Measurements from ENCODE around the gene PAGE2.
"Not testable (repeated sequence)": the region's sequence is repeated elsewhere in the genome, so short reads cannot be mapped to it uniquely, and the experiment has no call there.

Gene PAGE2, protein sequence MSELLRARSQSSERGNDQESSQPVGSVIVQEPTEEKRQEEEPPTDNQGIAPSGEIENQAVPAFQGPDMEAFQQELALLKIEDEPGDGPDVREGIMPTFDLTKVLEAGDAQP

DNA sequence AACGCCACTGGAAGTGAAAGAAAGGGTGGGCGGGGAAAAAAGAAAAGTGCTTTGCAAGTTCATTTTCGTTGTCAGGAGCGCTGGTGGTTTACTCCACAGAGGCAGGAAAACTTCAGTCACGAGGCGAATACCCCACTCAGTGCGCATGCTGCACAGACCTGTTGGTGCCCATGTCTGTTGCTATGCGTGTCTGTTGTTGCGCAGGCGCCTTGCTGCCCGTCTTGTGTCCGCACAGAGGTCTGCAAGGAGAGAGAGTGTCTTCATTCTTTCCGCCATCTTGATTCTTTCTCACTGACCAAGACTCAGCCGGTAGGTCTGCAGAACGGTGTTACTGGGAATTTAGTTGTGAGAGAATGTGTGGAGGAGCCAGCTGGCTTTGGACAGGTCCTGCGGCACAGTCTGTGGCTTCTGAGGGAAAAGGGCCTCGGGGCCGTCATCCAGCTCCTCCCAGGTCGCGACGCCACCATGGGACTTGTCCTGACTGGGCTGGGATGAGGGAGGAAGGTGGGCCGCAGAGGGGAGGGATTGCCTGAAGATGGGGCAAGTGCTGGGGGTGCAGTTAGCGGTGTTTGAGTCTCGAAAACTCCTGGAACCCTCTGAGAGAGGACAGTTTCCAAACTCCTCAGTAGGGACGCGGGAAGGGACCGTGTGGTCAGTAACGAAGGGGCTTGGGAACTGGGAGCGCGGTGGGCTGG is at the start of gene PAGE2:
TSS of gene PAGE2 (plus strand) at position 224 of the 695 bp plus-strand sequence. CDS start 1,003 bp downstream, outside the sequence.
- DNase-seq, result no peak

DNA sequence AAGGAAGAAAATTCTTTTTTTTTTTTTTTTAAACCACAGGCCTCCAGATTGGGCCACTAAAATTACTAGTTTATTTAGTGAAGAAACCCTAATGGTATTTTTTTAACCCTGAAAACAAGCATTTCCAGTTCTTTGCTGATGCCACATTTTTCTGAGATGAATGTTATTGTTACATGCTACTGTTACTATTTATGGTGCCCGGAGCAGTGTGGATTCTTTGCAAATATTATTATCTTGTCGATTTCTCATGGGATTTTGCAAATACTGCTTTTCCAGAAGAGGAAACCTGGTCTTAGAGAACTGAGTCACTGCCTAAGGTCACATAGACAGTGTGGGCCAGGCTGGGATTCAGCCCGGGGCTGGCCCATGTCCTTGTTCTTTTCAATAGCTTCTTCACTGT is 49.3 kb upstream of the PAGE2 start:
- DNase-seq, result no peak

DNA sequence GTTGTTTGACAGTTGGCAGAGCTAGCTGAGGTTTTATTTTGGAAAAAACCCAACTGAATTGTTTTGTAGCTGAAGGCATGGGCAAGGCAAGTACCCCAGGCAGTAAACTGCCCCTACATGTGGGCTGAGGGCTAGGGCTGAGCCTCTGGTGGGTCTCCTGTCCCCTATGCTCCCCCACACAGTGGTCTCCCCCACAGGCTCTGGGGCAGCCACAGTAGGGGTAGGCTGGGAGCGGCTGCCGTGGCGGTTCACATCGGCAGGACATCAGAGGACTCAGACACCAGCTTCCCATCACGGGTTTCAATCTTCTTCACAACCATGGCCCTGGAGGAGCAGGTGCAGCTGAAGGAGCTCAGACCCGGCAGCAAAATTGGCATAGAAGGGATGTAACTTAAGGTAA is 47.3 kb upstream of the PAGE2 start:
- DNase-seq, result no peak

DNA sequence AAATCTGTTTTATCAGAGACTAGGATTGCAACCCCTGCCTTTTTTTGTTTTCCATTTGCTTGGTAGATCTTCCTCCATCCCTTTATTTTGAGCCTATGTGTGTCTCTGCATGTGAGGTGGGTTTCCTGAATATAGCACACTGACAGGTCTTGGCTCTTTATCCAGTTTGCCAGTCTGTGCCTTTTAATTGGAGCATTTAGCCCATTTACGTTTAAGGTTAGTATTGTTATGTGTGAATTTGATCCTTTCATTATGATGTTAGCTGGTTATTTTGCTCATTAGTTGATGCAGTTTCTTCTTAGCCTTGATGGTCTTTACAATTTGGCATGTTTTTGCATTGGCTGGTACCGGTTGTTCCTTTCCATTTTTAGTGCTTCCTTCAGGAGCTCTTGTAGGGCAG is 38.2 kb upstream of the PAGE2 start:
- not testable (repeated sequence) for DNase-seq

DNA sequence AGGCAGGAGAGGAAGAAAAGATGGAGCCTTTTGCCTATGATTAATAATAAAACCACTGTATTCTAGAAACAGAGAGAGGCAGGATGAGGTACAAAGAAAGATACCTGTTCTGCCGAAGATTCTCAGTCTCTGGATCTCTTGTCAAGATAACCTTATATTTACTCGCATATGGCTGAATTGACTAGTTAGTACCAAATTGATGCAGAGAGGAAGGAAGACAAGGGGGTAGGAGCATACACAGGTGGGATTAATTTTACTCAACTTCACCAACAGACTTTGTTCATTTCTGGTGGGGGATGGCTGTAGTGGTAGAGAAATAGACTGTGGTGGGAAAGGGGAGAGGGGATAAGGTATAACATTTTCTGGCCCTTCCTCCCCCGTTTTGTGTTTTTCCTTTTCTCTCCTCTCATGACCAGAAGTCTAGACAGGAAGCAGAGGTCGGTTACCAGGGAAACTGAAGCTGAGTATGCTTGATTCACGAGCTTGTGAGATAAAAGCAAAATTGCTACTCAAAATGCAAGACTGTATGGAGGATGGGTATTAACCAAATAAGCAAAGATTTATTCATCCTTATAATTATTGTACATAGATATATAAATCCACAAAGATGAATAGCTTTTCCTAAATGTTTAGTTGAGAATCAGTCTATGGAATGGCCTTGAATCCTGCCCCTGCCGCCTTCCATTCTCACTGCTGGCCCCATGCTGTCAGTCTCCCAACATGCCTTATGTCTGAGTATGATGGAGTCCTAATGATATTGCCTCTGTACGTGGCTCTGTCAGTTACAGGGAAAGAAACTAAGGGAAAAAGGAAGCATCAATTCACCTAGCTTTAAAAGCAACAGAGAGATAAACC is 31.8 kb upstream of the PAGE2 start:
- DNase-seq, result no peak

DNA sequence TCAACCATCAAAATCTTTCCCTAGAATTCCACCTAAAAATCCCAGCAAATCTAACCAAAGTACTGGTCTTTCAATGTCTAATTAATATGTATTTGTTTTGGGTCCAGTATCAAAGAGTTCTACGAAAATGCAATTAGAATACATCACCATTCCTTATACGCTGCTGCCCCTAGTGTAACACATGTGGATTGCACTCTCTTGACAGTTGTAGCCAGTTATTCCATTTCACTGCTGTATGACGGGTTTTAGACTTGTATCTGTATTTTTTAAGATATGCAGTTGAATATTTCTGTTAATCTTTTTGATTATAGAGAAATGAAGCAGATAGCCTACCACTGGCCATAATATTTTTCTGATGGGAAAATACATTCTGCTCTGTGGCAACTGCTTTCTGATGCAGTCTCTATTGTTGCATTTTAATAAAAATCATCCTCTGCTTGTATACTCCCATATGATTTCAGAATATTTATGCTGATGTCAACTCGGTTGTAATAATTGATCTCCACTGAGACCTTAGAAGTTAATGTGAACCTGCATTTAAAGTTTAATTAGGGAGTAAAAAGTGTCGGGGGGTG is 31.1 kb upstream of the PAGE2 start:
- no peak for DNase-seq

DNA sequence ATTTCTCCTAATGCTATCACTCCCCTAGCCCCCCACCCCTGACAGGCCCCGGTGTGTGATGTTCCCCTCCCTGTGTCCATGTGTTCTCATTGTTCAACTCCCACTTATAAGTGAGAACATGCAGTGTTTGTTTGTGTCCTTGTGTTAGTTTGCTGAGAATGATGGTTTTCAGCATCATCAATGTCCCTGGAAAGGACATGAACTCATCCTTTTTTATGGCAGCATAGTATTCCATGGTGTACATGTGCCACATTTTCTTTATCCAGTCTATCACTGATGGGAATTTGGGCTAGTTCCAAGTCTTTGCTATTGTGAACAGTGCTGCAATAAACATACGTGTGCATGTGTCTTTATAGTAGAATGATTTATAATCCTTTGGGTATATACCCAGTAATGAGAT is 21.6 kb upstream of the PAGE2 start:
- not testable (repeated sequence) for DNase-seq

DNA sequence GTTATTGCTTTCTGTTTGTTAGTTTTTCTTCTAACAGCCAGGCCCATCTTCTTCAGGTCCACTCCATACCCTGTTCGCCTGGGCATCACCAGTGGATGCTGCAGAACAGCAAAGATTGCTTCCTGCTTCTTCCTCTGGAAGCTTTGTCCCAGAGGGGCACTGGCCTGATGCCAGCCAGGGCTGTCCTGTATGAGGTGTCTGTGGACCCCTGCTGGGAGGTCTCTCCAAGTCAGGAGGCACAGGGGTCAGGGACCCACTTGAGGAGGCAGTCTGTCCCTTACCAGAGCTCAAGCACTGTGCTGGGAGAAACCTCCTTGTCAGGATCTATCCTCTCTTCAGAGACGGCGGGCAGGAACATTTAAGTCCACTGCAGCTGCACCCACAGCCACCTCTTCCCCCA is 16.5 kb upstream of the PAGE2 start:
- no peak for DNase-seq

DNA sequence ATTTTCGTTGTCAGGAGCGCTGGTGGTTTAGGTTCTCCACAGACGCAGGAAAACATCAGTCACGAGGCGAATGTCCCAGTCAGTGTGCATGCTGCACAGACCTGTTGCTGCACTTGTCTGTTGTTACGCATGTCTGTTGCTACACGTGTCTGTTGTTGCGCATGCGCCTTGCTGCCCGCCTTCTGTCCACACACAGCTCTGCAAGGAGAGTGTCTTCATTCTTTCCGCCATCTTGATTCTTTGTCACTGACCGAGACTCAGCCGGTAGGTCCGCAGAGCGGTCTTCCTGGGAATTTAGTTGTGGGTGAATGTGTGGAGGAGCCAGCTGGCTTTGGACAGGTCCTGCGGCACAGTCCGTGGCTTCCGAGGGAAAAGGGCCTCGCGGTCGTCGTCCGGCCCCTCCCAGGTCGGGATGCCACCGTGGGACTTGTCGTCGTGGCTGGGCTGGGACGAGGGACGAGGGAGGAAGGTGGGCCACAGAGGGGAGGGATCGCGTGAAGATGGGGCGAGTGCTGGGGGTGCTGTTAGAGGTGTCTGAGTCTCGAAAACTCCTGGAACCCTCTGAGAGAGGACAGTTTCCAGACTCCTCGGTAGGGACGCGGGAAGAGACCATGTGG is 13.9 kb upstream of the PAGE2 start, which contains the start of gene PAGE2B:
TSS of gene PAGE2B (plus strand) at position 180 of the 617 bp plus-strand sequence. CDS start 1,012 bp downstream, outside the sequence.
- DNase-seq, result no peak

DNA sequence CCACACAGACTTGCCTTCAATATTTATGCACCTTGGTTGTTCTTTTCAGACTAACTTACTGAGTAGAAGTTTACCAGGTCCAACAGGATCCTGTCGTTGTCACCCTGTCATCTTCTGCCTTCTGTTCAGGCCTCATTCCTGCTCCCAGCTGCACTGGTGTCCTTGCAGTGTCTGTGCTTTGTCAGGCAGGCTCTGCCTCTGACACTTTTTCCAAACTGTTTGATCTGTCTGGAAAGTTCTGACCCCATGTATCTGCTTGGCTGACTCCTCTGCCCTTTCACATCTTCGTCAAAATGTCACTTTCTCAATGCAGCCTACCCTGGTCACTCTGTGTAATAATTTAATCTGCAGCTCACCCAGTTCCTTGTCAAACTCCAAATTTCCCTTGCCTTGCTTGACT is 9.9 kb downstream of the PAGE2 start:
- no peak for DNase-seq

DNA sequence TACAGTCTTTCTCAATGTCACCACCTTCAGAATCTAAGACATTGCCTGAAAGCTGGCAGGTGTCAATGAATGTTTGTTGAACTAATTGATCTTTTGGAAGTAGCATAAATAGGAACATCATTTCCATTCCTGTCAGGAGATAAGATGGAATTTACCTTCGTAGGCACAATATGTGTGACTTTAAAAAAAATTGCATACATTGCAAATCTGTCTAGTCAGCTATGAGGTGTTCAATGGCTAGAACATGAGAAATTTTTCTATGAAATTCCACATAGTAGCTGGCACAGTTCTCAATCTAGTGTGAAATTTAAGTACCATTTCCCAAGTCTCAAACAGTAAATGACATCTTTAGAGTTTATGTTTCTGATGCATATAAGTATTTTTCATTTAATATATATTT is 10.3 kb downstream of the PAGE2 start:
- no peak for DNase-seq

DNA sequence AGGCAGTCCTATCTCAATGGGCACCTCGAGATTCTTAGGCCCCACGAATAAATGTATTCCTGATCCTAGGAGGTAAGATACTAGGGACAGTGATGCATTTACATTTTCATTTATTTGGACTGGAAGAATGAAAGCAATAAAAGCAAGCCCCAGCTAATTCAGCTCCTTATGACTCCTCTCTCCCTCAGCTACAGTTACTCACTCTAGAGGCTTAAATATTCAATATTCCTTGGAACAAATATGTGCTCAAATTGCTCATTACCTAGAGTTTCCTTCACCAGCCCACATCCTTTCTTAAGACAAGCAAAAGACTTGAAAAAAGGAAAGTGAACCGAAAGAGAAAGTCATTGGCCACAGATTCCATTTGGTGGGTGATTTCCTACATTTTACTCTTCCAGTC is 13.9 kb downstream of the PAGE2 start:
- no peak for DNase-seq

DNA sequence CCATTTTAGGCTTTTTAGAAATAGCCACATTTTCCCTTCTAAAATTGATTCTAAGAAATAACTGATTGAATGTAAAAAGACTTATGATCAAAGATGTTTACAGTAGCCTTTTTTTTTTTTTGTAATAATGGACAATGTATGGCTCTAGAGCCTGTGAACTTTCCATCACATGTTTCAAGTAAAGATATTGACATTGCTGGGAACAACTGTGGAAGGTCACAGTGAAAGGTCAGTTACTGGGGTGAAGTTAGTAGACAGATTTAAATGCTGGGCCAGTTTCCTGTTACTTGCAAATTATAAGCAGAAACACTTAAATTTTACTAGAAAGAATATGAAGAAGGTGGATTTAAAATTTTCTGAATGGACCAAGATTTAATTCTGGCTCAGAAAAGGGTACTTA is 18.4 kb downstream of the PAGE2 start:
- no peak for DNase-seq

DNA sequence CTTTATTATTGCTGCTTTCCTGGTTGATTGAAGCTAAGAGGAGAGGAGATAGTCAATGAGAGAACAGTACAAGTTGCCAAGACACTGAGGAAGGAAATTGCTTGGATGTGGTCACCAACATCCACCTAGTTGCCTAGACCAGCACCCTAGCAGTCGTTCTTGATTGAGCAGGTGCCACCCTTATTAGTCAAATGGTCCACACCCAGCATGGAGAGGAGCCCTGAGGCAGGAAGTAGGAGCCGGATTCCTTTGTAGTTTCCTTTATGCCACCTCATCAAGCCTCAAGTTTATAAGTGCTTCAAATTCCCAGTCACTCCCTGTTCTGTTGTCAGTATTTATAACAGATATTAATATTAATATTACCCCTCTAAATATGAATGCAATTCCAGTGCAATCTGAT is 19.1 kb downstream of the PAGE2 start:
- DNase-seq, result no peak

DNA sequence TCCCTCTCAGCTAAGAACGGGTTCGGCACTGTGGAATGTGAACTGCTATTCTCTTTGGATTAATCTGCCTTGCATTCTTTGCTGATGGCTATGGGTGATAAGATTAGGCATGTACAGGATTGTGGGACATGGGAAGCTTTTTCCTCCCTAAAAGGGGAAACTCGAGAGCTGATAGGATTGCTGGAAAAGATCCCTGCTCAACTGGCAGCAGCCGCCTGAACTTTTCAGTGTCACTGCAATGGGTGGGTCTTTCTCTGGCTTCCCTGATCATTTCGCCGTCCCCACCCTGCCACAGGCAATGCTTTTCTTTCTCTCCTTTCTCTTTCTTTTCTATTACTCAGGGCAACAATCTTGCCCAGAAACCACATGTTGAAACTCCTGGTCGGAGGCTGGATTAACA is 20.5 kb downstream of the PAGE2 start:
- no peak for DNase-seq

DNA sequence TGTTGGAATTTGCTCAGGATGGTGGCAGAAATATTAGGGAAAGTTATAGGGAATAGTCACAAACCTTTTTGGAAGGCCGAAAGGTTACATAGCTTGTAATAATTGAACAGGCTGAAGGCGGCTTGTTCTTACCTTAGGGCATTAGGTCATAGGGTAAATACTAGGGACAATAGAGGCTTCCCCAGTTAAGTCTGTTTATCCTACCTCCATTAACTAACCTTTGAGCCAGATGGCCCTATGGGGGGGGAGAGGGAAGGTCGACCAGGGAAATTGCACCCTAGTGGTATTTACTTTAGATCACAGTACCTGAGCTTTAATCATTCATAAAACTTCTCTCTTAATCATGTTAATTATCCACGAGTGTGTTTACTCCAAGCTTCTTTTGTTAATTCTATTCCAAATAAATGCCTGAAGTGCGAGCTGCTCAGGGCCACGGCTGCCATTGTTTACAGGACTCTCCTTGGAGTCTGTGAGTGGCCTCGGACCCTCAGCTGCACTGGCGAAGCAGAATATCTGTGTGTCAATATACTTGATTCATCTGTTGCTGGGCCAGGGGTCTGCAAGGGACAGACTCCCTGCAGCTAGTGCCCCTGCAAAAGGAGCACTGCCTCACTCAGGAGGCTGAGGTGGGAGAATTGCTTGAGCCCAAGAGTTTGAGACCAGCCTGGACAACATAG is 22.9 kb downstream of the PAGE2 start:
- DNase-seq, result no peak

DNA sequence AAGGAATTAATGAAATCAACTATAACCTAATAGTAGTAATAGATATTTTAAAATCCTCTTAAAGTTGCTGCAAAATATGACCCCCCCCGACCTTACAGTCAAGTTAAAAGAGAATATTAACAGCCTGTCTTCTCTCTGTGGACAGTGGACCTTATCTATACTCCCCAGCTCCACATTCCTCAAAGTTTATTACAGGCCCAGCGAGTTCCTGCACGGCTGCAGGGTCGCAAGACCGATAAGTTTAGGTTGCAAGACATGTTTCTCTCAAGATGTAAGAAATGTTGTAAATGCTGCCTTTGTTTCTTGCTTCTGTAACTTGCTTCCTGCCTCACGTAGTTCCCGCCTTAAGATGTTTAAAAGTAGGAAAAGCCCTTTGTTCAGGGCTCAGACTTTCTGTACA is 27.8 kb downstream of the PAGE2 start:
- not testable (repeated sequence) for DNase-seq

DNA sequence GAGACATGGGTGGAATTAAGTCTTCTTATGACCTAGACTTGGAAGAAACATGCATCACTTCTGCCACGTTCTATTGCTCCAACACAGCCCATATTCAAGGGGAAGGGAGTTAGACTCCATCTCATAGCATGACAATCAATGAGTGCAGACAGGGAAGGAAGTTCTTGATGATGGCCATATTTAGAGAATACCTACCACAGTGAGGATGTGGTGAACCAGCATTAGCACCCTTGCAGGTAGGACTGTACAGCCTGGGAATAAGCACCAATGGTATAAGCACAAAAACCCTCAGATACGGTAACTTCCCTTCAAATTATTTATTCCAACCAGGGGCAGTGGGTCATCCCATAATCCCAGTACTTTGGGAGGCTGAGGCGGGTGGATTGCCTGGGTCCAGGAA is 29.8 kb downstream of the PAGE2 start:
- no peak for DNase-seq

DNA sequence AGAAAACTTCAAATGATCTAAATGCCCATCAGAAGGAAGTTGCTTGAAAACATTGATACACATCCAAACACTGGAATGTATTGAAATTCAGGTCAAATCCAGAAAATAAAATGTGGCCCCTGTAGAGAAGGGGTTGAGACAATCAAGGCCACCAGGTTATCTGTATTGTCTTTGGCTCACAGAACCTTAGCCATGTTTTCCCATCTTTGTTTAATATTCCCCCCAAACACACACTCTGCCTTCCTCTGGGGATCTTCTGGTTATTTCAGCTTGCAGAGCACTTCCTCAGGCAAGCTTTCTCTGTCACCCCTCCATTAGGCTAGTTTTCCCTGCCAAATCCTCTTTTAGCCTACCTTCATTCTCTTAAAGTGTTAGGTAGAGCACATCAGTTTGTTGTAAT is 30.5 kb downstream of the PAGE2 start:
- no peak for DNase-seq

DNA sequence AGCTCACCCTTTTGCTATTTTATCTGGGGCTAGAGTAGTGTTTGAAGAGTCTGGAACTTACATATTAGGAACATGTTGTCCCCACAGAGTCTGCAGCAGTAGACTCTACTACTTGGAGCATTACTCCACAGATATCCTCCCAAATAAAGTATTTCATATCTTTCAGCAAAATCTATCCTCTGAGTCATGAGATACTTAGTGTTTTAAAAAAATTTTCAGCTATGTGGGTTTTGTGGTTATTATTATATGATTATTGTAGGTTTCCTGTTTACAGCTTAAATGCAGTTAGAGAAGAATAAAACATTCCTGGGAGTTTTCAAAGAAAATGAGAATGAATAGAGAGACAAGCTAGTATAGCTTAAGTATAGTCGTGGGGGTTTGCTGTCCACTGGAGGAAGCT is 30.9 kb downstream of the PAGE2 start:
- DNase-seq, result no peak

DNA sequence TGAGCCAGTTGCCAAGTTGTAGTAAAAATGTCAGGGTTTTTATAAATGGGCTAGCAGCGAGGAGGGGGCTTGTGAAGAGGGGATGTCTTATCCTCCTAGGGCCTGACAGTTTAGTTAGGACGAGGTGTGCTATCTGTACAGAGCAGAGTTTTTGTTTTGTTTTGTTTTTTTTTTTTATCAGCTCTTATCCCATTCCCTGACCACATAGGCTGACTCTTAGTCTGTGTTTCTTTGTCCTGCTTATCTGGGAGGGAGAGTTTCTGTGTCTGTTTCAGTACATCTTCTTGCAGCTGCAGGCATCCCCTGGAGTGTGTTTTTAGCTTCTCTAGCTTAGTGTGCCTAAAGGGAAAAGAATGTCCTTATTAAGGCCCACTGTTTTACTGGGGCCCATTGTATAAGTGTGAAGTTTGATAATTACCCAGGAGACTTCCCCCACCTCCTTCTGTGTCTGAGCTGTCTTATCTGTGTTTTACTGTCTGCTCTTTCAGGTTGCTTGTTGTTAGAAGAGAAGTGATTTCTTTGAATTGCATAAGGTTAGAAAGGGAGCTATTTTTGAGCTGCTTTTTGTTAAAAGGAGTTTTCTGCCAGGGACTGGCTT is 32.0 kb downstream of the PAGE2 start:
- DNase-seq, result no peak

DNA sequence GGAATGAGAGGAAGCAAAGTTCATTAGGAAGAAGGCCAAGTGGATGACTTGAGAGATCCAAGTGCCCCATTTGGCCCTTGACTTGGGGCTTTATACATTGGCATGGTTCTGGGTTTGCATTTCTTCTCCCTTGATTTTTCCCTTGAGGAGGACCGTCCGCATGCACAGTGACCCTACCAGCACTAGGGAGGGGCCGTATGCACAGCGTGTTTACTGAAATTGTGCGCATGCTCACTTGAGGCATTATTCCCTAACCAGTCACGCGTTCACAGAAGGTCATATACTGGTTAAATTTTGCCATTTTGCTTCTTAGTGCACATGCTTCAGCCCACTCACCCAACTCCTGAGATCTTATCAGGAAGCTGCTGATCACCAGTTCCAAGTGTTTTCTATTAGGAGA is 35.1 kb downstream of the PAGE2 start:
- DNase-seq, result no peak

Data from GF-D8 (cell line).